ENCODE results near the gene PYCARD.

- TF ChIP-seq CTCF (IDR thresholded peaks at IDR 0.05; ENCODE audit: low read depth, low read length), result no peak
- no peak for TF ChIP-seq EZH2phosphoT487 (IDR thresholded peaks at IDR 0.05; ENCODE audit: low read depth)
Measured at GRCh38 chr16:31250782-31251384, 48.3 kb upstream of the PYCARD start.
